HCT116 (cell line): ENCODE data around the gene TYW5. TPM values are rescaled to one million over a fixed set of nuclear protein-coding genes. Genes with fewer than 3 reads are reported as not detected.

Experiments used
- ATAC-seq: fragments of 200-7000 bp; cut with Tn5 transposase; 2 replicates; pipeline ENCODE4 v1.9.1; 2020; ENCODE audit warnings: mild to moderate bottlenecking, moderate library complexity
- BruUV-seq: library from RNA; stranded (reverse); fragments of 400-500 nt; replicated peaks from 2 replicates; lab custom pipeline; 2021; lab: Mats Ljungman, UMichigan
- CTCF ChIA-PET: fragments of 300-600 bp; sonication (Branson Sonifier 250); formaldehyde crosslinking; loops from one replicate; lab custom pipeline; 2021; ENCODE audit warnings: antibody characterized with exemption; lab: Charles Lee
- POLR2A ChIA-PET: fragments of 300-600, 350-600 bp; sonication (Branson Sonifier 250); formaldehyde crosslinking; loops from one replicate; lab custom pipeline; 2021; ENCODE audit warnings: antibody characterized with exemption; lab: Charles Lee
- RAD21 ChIA-PET, 2 experiments: fragments of 300-600 bp; sonication (Branson Sonifier 250); formaldehyde crosslinking; loops; one replicate each; lab custom pipeline; 2023; ENCODE audit warnings: low total read pairs in 2 of 2; ENCODE audit not compliant: uncharacterized antibody in 2 of 2, unreplicated experiment in 2 of 2, low non-redundant PET in 1 of 2; lab: Charles Lee
- DNase-seq: peaks from one replicate; pipeline ENCODE4 v3.0.0-alpha.2; 2010; ENCODE audit warnings: low read depth, low spot score
- H2AFZ ChIP-seq: fragments of 200-600 bp; shearing (Covaris generic), sonication (generic); 2 replicates; pipeline ENCODE4 v1.6.1; 2017; ENCODE audit warnings: low read depth, mixed run types, mixed read lengths, antibody characterized with exemption, low read length; ENCODE audit not compliant: poor library complexity, severe bottlenecking
- H3K27ac ChIP-seq: 2 replicates; pipeline ENCODE4 v1.5.1; 2012; ENCODE audit warnings: low read depth, low read length
- H3K27me3 ChIP-seq: fragments of 200-600 bp; sonication (generic); 2 replicates; pipeline ENCODE4 v1.6.1; 2016; ENCODE audit warnings: mixed run types, low read length, mixed read lengths; ENCODE audit not compliant: insufficient read depth
- H3K36me3 ChIP-seq, 2 experiments: fragments of 200-500 bp in 1 of 2; fragments of 200-600 bp in 1 of 2; sonication (Bioruptor generic) in 1 of 2; sonication (generic) in 1 of 2; 2 replicates each; pipeline versions ENCODE4 v1.5.1 to v1.6.1; 2014 to 2016; ENCODE audit warnings: low read length in 2 of 2, inconsistent platforms in 1 of 2, mixed read lengths in 1 of 2, mixed run types in 1 of 2; ENCODE audit not compliant: insufficient read depth in 2 of 2, control insufficient read depth in 1 of 2
- H3K4me1 ChIP-seq, 2 experiments: fragments of 200-600 bp in 1 of 2; sonication (generic) in 1 of 2; 2 replicates each; pipeline versions ENCODE4 v1.5.1 to v1.6.1; 2012 to 2017; ENCODE audit warnings: low read length in 2 of 2, inconsistent platforms in 1 of 2, mild to moderate bottlenecking in 1 of 2, mixed read lengths in 1 of 2, mixed run types in 1 of 2, moderate library complexity in 1 of 2; ENCODE audit not compliant: insufficient read depth in 2 of 2, control insufficient read depth in 1 of 2
- H3K4me2 ChIP-seq: fragments of 200-600 bp; sonication (generic); 2 replicates; pipeline ENCODE4 v1.6.1; 2017; ENCODE audit warnings: mixed run types, low read length, mixed read lengths
- H3K4me3 ChIP-seq, 2 experiments: fragments of 200-600 bp in 1 of 2; sonication (generic) in 1 of 2; replicated peaks in 1 of 2; 2 replicates each; pipeline ENCODE4 v1.5.1; 2011 to 2016; ENCODE audit warnings: low read length in 2 of 2, control low read depth in 1 of 2, low read depth in 1 of 2, mild to moderate bottlenecking in 1 of 2, mixed read lengths in 1 of 2, mixed run types in 1 of 2
- H3K79me2 ChIP-seq: fragments of 200-600 bp; sonication (generic); 2 replicates; pipeline ENCODE4 v1.6.1; 2017; ENCODE audit warnings: mild to moderate bottlenecking, mixed run types, low read length, moderate library complexity, mixed read lengths; ENCODE audit not compliant: insufficient read depth
- H3K9ac ChIP-seq: fragments of 200-600 bp; sonication (generic); 2 replicates; pipeline ENCODE4 v1.6.1; 2016; ENCODE audit warnings: low read length, mixed read lengths
- H3K9me2 ChIP-seq: fragments of 200-600 bp; sonication (generic), shearing (Covaris generic); 2 replicates; pipeline ENCODE4 v1.6.1; 2017; ENCODE audit warnings: mixed run types, mild to moderate bottlenecking, moderate library complexity; ENCODE audit not compliant: insufficient read depth
- H3K9me3 ChIP-seq, 2 experiments: fragments of 200-500 bp in 1 of 2; fragments of 200-600 bp in 1 of 2; sonication (Bioruptor generic) in 1 of 2; sonication (generic) in 1 of 2; 2 replicates each; pipeline ENCODE4 v1.6.1; 2014 to 2017; ENCODE audit warnings: low read length in 2 of 2, mixed read lengths in 2 of 2, inconsistent platforms in 1 of 2, low read depth in 1 of 2, mild to moderate bottlenecking in 1 of 2, mixed run types in 1 of 2, moderate library complexity in 1 of 2; ENCODE audit not compliant: control insufficient read depth in 1 of 2, insufficient read depth in 1 of 2
- H4K20me1 ChIP-seq: fragments of 200-600 bp; sonication (generic), shearing (Covaris generic); 2 replicates; pipeline ENCODE4 v1.6.1; 2017; ENCODE audit warnings: mixed run types, mild to moderate bottlenecking, moderate library complexity; ENCODE audit not compliant: insufficient read depth
- CBX3 ChIP-seq: IDR thresholded peaks from 2 replicates; pipeline ENCODE4 v1.6.1; 2012; ENCODE audit warnings: low read depth
- CEBPB ChIP-seq: IDR thresholded peaks from 2 replicates; pipeline ENCODE4 v1.6.1; 2012; ENCODE audit warnings: low read depth
- CTCF ChIP-seq, 3 experiments: fragments of 200-600 bp in 1 of 3; sonication (generic) in 1 of 3; IDR thresholded peaks in 2 of 3; conservative IDR thresholded peaks in 1 of 3; 2 replicates each; pipeline ENCODE4 v1.5.1; 2012 to 2017; ENCODE audit warnings: low read depth in 2 of 3, low read length in 2 of 3, antibody characterized with exemption in 1 of 3, borderline replicate concordance in 1 of 3, control low read depth in 1 of 3, mild to moderate bottlenecking in 1 of 3, mixed read lengths in 1 of 3, mixed run types in 1 of 3, moderate library complexity in 1 of 3; ENCODE audit not compliant: insufficient read depth in 1 of 3
- EGR1 ChIP-seq: IDR thresholded peaks from 2 replicates; pipeline ENCODE4 v1.6.1; 2012; ENCODE audit warnings: low read depth
- ELF1 ChIP-seq: IDR thresholded peaks from 2 replicates; pipeline ENCODE4 v1.6.1; 2012; ENCODE audit warnings: low read depth, borderline replicate concordance
- EZH2phosphoT487 ChIP-seq: fragments of 200-600 bp; IDR thresholded peaks from 2 replicates; pipeline ENCODE4 v1.6.1; 2018; ENCODE audit warnings: antibody characterized with exemption, borderline replicate concordance
- JUND ChIP-seq: IDR thresholded peaks from 2 replicates; pipeline ENCODE4 v1.6.1; 2012
- POLR2A ChIP-seq: IDR thresholded peaks from 2 replicates; pipeline ENCODE4 v1.7.0; 2011; ENCODE audit warnings: borderline replicate concordance; ENCODE audit not compliant: insufficient read depth, insufficient read length; ENCODE audit errors: extremely low read depth
- POLR2AphosphoS5 ChIP-seq: IDR thresholded peaks from 2 replicates; pipeline ENCODE4 v1.6.1; 2011; ENCODE audit warnings: mild to moderate bottlenecking, low read depth, low read length, moderate library complexity
- RAD21 ChIP-seq: IDR thresholded peaks from 2 replicates; pipeline ENCODE4 v1.6.1; 2012; ENCODE audit warnings: low read depth, mild to moderate bottlenecking
- SIN3A ChIP-seq: IDR thresholded peaks from 2 replicates; pipeline ENCODE4 v1.6.1; 2012; ENCODE audit warnings: low read depth
- SP1 ChIP-seq: IDR thresholded peaks from 2 replicates; pipeline ENCODE4 v1.6.1; 2012; ENCODE audit warnings: low read depth
- SRF ChIP-seq: IDR thresholded peaks from 2 replicates; pipeline ENCODE4 v1.6.1; 2012; ENCODE audit warnings: low read depth
- TCF7L2 ChIP-seq: IDR thresholded peaks from 2 replicates; pipeline ENCODE4 v1.7.0; 2011; ENCODE audit warnings: borderline replicate concordance, inconsistent platforms; ENCODE audit not compliant: insufficient read depth, insufficient read length; ENCODE audit errors: extremely low read depth
- YY1 ChIP-seq: IDR thresholded peaks from 2 replicates; pipeline ENCODE4 v1.6.1; 2011; ENCODE audit warnings: low read length, low read depth, moderate library complexity, mild to moderate bottlenecking; ENCODE audit not compliant: insufficient replicate concordance; ENCODE audit errors: extremely low read depth
- ZNF274 ChIP-seq: fragments of 200-500 bp; sonication (Bioruptor generic); IDR thresholded peaks from 2 replicates; pipeline ENCODE4 v1.6.1; 2014; ENCODE audit warnings: mild to moderate bottlenecking, low read depth, low read length, inconsistent platforms
- intact Hi-C: fragments of 100-400 bp; cut with micrococcal nuclease; formaldehyde crosslinking; loops from 2 replicates; pipeline ENCODE4 v1.10.0; 2022
- total RNA-seq: library from RNA; stranded (reverse); gene quantifications from one replicate; pipeline ENCODE4 v1.2.1, GENCODE V29; 2021; ENCODE audit not compliant: unreplicated experiment
- TF ChIP-seq, protein P1 (sequence below): IDR thresholded peaks from 2 replicates; pipeline ENCODE4 v1.6.1; 2012
- TF ChIP-seq, protein P2 (sequence below): IDR thresholded peaks from 2 replicates; pipeline ENCODE4 v1.6.1; 2012
- TF ChIP-seq, protein P3 (sequence below): IDR thresholded peaks from 2 replicates; pipeline ENCODE4 v1.6.1; 2011; ENCODE audit warnings: mild to moderate bottlenecking, low read length, moderate library complexity; ENCODE audit not compliant: insufficient replicate concordance; ENCODE audit errors: extremely low read depth
- TF ChIP-seq, protein P4 (sequence below): IDR thresholded peaks from 2 replicates; pipeline ENCODE4 v1.6.1; 2012; ENCODE audit warnings: low read depth

Gene TYW5
- total RNA-seq, 1 experiment from 2014 or later: 7.7 TPM

DNA sequence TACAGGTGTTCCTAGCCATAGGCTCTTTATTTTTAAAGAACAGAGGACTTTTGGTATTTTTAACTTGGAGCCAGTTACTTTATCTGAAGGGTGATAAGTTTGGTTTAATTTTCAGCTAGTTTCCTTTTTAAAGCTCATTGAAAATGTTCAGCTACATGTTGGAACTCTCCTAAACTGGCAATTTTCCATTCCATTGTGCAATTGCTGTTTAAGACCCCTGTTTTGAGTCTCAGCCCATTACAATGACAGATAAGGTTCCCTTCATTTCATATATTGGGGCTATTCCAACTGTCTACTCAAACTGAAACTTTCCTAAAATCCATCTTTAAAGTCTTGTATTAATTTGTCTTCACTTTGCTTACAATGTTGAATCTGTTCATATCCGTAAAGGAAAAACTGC is 11.7 kb upstream of the TYW5 start:
- Histone ChIP-seq H2AFZ (no peak overlapping the region), H3K4me3 (no peak overlapping the region), H3K4me2 (no peak overlapping the region), H3K27ac (no peak overlapping the region), H3K27me3 (no peaks in the 10 kb centered on the region), H4K20me1 (no peaks in the 10 kb centered on the region), H3K9me3 (no peaks in the 10 kb centered on the region), H3K36me3 (peaks cover 11 to 21% of the 10 kb centered on the region in 2 experiments; a peak in 3 of 4 replicates)
- POLR2A ChIA-PET: no interaction called here
- RAD21 ChIA-PET: no interaction called here
- no peak for DNase-seq
- intact Hi-C loops: no loop called here
- no TSS peak for BruUV-seq
- TF ChIP-seq, protein P1, sequence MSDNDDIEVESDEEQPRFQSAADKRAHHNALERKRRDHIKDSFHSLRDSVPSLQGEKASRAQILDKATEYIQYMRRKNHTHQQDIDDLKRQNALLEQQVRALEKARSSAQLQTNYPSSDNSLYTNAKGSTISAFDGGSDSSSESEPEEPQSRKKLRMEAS: no peak
- TF ChIP-seq CEBPB (no peak), CTCF (IDR thresholded peaks at IDR 0.05 in 2 of 3, conservative IDR thresholded peaks at IDR 0.05 in 1 of 3; ENCODE audit: borderline replicate concordance in 1 of 3, insufficient read depth in 1 of 3, low read depth in 2 of 3, low read length in 2 of 3) (no peak), EGR1 (no peak), SRF (no peak), YY1 (no peak), TCF7L2 (no peak), SIN3A (no peak), CBX3 (no peak), RAD21 (no peak), ELF1 (no peak), POLR2AphosphoS5 (no peak), EZH2phosphoT487 (no peak), JUND (no peak), POLR2A (no peak), ZNF274 (no peak), SP1 (no peak)
- TF ChIP-seq, protein P2, sequence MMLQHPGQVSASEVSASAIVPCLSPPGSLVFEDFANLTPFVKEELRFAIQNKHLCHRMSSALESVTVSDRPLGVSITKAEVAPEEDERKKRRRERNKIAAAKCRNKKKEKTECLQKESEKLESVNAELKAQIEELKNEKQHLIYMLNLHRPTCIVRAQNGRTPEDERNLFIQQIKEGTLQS: no peak
- TF ChIP-seq, protein P3, sequence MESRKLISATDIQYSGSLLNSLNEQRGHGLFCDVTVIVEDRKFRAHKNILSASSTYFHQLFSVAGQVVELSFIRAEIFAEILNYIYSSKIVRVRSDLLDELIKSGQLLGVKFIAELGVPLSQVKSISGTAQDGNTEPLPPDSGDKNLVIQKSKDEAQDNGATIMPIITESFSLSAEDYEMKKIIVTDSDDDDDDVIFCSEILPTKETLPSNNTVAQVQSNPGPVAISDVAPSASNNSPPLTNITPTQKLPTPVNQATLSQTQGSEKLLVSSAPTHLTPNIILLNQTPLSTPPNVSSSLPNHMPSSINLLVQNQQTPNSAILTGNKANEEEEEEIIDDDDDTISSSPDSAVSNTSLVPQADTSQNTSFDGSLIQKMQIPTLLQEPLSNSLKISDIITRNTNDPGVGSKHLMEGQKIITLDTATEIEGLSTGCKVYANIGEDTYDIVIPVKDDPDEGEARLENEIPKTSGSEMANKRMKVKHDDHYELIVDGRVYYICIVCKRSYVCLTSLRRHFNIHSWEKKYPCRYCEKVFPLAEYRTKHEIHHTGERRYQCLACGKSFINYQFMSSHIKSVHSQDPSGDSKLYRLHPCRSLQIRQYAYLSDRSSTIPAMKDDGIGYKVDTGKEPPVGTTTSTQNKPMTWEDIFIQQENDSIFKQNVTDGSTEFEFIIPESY: no peak
- TF ChIP-seq, protein P4, sequence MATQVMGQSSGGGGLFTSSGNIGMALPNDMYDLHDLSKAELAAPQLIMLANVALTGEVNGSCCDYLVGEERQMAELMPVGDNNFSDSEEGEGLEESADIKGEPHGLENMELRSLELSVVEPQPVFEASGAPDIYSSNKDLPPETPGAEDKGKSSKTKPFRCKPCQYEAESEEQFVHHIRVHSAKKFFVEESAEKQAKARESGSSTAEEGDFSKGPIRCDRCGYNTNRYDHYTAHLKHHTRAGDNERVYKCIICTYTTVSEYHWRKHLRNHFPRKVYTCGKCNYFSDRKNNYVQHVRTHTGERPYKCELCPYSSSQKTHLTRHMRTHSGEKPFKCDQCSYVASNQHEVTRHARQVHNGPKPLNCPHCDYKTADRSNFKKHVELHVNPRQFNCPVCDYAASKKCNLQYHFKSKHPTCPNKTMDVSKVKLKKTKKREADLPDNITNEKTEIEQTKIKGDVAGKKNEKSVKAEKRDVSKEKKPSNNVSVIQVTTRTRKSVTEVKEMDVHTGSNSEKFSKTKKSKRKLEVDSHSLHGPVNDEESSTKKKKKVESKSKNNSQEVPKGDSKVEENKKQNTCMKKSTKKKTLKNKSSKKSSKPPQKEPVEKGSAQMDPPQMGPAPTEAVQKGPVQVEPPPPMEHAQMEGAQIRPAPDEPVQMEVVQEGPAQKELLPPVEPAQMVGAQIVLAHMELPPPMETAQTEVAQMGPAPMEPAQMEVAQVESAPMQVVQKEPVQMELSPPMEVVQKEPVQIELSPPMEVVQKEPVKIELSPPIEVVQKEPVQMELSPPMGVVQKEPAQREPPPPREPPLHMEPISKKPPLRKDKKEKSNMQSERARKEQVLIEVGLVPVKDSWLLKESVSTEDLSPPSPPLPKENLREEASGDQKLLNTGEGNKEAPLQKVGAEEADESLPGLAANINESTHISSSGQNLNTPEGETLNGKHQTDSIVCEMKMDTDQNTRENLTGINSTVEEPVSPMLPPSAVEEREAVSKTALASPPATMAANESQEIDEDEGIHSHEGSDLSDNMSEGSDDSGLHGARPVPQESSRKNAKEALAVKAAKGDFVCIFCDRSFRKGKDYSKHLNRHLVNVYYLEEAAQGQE: no peak
- TF ChIP-seq, all 23 proteins: peak for 0
- CTCF ChIA-PET: no interaction called here
- no peaks in the 10 kb centered on the region for H3K4me1 ChIP-seq
- no peaks in the 10 kb centered on the region for H3K79me2 ChIP-seq
- no peak for ATAC-seq
- H3K9me2 ChIP-seq: no peaks in the 10 kb centered on the region
- no peak overlapping the region for H3K9ac ChIP-seq
